HG03442 (cell line): ENCODE data around the gene SNN.
A peak's percentile ranks its signal among the peaks of the same experiment; 100 is the strongest.

Experiments
- ATAC-seq: cut with Tn5 transposase; IDR thresholded peaks from one replicate; pipeline ENCODE4 v1.9.1; 2021; ENCODE audit warnings: mild to moderate bottlenecking, moderate library complexity; ENCODE audit not compliant: unreplicated experiment

SNN gene

DNA sequence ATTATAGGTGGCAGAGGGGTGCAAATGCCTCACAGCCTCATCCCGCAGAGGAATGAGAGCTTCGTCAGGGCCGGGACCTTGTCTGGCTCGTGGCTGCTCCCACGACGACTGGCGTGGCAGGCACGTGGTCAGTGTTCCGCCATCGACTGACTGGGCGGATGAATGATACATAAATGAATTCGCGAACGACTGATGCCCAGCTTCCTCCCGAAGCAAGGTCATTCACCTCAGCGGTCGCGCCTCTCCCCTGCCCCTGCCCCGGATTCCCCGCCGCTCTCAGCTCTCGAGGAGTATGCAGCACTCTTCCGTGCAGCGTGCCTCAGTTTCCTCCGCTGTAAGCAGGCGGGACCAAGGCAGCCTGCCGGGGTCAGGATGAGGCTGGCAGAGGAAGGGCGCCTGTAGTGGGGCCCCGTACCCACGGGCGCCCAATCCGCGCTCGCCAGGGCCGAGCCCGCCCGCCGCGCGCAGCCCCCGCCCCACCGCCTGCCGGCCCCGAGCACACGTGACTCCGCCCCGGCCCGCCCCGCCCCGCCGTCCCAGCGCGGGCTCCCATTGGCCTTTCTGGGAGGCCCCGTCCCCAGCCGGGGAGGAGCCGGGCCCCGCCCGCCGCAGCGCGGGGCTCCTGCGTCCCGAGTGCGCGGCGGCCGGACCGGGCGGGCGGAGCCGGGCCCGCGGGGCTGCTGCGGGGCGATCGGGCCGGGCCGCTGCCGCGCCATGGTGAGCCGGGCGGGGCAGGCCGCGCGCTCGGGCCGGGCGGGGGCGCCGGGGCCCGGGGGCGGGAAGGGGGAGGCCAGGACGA, at the start of gene SNN:
Gene SNN, plus strand, starts transcription at position 632 of the 799 bp plus-strand sequence. CDS start 7,605 bp downstream, outside the sequence.
- ATAC-seq = peak; percentile 63

DNA sequence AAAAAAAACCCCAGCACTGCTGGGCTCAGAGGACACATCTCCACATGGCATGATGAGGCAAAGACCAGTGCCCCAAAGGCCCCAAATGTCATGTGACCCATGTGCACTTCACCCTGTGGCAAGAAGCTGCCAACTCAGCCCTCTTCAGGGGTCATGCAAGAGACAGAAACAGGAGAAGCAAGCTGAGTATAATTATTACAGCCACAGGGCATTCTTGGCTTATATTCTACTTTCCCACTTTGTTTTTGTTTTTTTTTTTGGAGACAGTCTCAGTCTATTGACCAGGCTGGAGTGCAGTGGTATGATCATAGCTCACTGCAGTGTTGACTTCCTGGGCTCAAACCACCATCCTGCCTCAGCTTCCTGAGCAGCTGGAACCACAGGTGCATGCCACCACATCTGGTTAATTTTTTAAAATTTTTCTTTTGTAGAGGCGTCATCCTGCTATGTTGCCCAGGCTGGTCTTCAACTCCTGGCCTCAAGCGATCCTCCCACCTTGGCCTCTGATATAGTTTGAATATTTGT, 48.9 kb upstream of the SNN start:
- no peak for ATAC-seq

DNA sequence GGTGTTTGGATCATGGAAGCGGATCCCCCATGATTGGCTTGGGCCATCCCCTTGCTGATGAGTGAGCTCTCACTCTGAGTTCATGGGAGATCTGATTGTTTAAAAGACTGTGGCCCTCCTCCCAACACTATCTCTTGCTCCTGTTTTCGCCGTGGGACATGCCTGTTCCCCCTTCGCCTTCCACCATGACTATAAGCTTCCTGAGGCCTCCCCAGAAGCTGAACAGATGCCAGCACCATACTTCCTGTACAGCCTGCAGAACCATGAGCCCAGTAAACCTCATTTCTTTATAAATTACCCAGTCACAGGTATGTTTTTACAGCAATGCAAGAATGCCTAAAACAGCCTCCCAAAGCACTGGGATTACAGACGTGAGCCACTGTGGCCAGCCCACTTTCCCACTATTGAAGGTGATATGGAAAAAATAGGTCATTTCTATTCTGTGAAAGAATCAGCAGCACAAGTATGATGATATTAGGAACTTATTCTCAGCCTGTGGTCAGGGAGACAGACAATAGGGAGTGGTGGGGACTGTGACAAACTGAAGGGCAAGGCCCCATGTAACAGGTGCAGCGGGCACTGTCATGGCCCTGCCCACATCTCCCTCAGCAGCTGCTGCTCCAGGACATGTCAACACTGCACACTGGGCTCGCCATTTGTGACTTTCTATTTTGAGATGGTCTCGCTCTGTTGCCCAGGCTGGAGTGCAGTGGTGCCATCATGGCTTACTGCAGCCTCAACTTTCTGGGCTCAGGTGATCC, 47.8 kb upstream of the SNN start:
- no peak for ATAC-seq

DNA sequence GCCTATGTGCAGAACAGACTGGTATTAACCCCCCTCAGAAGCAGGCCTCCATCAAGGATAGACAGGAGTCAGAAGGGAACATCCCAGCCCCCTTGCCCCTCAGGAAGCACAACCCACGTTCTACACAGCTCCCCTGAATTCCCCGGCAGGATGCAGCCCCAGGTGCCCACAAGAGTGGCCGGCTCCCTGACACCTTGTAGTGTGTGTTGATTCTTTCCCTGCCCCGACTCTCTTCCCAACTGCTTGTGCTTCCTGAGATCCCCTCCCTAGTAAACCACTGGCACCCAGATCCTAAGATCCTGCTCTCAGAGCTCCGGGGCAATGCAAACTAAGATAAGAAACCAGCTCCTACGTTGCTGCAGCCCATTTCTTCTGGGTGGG, 46.7 kb upstream of the SNN start:
- ATAC-seq = no peak

DNA sequence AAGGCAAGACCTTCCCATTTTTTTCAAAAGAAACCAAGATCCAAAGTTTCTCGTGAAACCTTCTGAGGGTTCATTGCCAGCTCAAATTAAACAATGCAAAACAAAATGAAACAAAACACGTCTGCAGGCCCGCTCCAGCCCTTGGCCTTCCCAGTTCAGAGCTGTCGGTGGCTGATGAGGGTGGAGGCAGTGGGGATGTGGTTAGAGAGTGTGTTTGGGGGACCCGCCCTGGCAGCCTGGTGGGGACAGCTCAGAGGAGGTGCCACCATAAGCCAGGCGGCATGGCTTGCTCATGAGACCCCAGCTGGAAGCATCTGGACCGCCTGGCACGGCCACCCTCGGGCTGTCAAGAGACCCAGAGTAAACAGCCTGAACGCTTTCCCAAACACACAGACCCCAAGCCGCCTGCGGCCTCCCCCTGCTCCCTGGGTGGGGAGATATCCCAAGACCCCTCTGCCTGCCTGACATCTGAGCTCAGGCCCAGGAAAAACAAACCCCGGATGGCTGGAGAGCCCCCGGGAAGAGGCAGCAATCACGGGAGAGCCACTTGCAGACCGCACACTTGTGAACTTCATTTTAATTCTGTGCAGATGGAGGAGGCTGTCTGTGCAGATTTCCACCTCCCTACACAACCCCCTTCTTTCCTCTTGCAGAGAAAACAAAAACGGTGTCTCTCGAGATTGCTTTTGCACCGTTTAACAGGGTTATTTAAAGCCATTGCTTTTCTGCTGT, 46.2 kb upstream of the SNN start:
- ATAC-seq = no peak

DNA sequence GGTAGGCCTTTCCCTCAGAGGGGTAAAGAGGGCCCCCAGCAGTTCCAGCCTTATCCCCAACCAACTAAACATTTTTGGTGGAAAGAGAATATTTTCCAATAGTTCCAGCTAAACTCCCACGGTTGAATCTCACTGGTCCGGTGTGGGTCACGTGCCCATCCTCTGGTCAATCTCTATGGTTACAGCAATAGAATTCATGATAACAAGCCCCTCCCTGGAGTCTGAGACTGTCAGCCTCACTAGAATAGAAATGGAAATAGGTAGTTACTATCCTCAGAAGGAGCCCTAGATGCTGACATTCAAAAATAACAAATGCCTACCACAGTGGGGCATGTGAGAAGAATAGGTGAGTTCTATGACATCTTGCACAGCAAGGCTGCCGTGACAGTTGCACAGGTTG, 44.0 kb upstream of the SNN start:
- ATAC-seq = no peak

DNA sequence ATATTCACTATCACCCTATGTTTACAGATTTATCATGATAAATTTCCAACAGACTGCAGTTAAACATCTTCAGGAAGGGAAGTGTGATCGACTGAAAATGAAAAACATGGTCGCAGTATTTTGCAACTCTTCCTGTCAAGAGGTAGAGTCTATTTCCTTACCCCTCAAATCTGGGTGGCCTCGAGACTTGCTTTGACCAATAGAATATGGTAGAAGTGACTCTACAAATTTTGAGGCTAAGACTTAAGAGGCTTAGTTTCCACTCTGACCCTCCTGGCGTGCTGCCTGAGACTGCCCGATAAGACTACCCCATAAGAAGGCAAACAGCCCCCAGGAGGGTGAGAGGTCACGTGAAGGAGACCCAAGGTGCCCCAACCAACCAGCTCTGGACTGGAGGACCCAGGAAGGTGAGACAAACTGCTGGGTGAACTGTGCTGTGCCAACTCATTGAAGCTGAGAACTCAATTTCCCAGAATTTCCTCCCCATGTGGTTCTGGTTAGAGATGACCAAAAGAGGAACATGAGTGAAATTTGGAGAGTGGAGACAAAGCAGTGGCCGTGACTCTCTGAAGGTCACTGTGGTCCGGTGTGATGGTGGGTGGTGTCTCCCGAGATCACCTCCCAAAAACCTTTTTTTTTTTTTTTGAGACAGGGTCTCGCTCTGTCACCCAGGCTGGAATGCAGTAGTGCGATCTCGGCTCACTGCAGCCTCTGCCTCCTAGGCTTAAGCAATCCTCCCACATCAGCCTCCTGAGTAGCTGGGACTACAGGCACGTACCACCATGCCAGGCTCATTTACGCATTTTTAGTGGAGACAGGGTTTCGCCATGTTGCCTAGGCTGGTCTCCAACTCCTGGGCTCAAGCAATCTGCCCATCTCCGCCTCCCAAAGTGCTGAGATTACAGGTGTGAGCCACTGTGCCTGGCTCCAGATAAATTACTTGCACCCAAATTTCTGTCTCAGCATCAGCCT, 43.3 kb upstream of the SNN start:
- no peak for ATAC-seq

DNA sequence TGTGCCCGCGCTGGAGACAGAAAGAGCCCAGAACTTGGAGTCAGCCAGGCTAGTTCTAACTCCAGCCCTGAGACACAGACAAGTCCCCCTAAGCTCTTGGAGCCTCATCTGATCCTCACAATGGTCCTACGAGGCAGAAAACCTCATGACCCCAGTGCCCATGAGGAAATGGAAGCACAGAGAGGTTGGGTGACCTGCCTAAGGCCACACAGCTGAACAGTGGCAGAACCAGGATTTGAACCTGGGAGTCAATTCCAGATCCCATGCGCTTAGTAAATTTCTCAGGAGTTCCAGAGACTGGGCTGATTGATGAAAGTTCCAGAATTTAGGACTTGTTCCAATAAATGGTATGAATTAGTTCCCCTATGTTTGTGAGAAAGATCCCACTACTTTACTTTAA, 42.5 kb upstream of the SNN start:
- ATAC-seq = no peak

DNA sequence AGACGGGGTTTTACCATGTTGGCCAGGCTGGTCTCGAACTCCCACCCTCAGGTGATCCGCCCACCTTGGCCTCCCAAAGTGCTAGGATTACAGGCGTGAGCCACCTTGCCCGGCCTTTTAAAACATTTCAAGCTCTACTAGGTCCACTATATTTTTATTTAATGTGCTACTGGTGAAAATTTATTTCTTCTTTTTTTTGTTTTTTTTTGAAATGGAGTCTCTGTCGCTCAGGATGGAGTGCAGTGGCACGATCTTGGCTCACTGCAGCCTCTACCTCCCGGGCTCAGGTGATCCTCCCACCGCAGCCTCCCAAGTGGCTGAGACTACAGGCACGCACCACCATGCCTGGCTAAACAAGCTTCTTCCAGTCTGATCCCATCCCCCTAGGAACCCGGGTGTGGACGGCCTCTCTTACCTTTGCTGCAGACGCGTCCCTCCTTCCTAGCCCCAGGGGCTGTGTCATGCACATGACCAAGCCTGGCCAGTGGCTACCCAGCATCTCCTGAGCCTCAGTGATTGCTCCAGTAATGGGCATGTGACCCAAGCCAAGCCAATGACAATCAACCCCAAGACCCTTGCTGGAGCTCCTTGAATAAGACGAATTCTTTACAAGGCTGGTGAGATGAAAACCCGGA, 41.5 kb upstream of the SNN start:
- ATAC-seq = no peak

DNA sequence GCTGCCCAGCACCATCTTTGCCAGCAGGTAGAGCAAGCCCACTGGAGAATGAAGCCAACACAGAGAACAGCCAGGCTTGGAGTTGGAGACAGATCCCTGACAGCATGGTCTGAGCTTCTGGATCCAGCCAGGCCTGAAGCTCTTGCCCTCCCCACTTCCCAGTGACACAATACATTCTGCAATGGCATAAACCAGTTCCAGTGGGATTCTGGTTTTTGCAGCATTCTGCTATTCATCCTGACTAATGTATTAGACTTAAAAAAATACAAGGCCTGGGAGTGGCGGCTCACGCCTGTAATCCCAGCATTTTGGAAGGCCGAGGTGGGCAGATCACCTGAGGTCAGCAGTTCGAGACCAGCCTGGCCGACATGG, 41.0 kb upstream of the SNN start:
- ATAC-seq = no peak

DNA sequence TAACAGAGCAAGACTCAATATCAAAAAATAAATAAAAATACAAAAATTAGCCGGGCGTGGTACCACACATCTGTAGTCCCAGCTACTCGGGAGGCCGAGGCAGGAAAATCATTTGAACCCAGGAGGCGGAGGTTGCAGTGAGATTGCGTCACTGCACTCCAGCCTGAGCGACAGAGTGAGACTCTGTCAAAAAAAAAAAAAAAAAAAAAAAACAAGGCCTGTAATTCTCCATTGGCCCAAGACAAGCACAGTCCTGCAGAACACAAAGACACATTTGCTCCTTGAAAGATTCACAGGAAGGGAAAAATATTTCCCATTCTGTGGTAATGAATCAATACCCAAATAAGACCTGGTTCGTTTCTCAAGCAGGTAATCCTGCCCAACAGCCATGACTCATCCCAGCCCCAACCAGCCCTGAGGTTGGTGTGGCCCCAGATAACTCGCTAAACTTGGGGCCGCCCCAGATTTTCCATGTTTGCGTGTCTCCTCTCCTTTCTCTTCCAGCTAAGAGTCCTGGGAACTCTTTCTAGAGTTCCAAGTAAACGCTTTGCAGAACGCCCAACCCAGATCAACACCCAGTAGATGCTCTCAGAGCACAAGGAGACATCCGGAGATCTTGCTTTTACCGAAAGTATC, 40.3 kb upstream of the SNN start:
- no peak for ATAC-seq

DNA sequence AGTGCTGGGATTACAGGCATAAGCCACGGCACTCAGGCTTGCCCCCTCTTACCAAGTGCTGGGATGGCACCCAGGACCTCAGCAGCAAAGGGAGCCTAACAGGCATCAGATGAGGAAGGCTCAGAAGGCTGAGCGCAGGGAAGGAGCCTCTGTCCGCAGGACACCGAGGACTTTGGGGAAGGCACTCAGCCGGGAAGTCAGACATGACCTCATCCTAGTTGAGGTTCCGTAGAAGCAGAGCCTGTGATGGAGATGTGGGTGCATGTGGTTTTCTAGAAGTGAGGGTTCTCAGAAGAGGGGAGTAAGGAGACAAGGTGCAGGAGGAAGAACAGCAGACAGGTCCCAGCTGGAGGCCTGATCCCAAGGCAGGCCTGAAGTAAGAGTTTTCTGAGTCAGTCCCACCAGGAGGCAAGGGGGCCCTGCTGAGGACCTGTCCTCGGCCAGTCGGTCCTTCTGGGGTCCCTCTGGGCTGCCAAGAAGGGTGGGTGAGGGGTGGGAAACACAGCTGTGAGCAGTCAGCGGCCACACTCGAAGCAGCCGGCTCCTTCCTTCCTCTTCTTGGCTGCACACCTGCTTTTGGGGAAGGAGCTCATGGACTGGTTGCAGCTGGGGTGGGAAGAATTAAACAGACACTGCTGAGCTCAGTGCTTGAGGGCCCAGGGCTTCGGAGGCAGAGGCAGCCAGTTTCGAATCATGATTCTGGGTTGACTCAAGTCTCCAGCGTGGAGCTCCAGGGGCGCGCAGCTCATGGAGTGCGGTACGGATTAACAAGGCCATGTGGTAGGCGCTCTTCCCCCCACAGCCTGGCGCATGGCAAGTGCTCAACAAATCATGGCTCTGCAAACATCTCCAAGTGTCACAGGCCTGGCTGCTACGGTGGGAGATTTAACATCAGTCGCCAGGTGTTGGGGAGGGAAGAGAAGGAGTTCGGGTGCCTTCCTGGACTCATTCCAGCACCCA, 38.9 kb upstream of the SNN start:
- no peak for ATAC-seq

DNA sequence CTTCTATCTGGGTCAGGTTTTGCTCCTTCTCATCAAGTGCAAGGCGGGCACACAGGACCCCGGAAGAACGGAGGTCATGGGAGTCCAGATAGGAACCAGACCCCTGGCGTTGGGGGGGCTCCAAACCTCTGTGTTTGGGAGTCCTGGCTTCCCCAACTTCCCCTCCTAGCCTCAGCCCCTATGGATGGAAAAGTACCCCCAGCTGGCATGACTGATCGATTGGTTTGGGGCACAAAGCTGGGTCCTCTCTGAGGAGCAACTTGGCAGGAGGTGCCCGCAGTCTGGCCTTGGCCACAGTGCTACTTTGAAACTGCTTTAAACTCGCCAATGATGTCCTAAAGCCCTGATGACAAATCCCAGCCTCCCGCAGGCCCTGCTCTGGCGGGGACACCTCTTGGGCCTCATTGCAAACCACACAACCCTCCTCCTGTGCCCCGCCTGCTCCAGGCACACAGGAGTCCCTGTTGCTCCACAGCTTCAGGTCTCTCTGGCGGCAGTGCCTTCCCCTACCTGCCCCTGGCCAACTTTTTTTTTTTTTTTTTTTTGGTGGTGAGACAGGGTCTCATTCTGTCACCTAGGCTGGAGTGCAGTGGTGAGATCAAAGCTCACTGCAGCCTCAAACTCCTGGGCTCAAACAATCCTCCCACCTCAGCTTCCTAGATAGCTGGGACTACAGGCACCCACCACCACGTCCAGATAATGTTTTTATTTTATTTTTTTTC, 38.0 kb upstream of the SNN start:
- no peak for ATAC-seq

DNA sequence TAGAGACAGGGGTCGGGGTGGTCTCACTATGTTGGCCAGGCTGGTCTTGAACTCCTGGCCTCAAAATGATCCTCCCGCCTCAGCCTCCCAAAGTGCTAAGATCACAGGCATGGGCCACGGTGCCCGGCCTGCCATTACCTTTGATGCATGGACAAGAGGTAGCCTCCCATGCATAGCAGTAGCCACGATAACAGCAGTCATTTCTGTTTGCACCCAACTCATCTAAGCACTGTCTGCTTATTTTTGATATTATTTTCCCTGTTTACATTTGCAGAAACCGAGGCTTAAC, 37.5 kb upstream of the SNN start:
- no peak for ATAC-seq

DNA sequence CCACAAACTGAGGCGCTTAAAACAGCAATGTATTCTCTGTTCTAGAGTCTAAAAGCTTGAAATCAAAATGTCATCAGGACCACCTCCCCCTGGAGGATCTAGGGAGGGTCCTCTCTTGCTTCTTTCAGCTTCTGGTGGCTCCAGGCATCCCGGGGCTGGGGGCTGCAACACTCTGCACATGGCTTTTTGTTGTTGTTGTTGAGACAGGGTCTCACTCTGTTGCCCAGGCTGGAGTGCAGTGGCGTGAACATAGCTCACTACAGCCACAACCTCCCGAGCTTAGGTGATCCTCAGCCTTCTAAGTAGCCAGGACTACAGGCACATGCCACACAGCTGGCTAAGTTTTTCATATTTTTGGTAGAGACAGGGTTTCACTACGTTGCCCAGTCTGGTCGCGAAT, 37.0 kb upstream of the SNN start:
- no peak for ATAC-seq

DNA sequence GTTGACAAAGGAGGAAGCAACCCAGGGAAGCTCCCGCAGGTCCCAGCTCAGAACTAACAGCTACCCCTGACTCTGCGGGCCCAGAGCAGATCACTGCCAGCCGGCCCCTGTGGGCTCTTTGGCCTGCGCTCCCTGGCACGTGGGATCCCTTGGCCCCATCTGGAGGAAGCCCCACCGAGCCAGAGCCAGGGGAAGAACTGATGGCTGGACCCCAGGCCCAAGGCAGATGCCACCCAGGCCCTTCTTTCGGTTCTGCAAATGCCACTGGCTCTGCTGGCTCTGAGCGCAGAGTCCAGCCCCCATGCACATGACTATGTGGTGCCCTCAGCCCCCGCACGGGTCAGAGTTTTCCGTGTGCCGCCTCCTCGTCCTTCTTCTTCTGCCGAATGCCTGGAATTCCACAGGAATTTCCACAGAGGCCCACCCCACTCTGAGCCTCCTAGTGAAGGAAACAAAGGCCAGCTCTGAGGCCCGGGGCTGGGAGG, 35.8 kb upstream of the SNN start:
- ATAC-seq = no peak

DNA sequence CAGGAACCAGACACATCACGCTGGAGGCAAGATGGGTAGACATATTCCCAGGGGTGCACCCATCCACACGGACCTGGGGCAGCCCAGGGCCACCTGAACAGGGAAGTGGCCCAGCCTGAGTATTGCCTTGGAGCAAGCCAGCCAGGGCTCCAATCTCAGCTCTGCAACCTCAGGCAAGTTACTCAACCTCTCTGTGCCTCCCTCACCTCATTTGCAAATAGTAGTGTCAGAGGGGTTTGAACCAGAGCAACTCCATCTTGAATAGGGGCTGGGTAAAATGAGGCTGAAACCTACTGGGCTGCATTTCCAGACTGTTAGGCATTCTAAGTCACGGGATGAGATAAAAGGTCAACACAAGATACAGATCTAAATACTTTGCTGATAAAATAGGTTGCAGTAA, 35.1 kb upstream of the SNN start:
- no peak for ATAC-seq

DNA sequence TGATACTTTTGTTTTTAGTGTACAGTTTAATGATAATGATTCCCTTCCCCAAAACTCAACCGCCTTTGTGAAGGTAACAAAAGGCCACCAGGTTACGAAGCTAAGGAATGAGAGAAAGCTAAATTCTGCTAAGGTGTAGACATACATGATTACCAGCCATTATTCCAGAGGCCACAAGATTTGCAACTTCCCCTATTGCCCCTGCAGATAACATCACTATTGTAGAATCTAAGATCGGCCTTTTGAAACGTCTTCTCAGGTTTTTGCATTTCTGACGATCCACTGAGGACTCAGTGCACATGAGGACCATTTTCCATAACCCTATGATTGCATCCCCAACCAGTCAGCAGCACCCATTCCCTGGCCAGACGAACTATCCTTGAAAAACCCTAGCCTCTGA, 33.9 kb upstream of the SNN start:
- ATAC-seq = no peak
